Retinal pigment epithelial cell (primary cell): ENCODE results near the gene ISCU.
"Not testable (repeated sequence)": the region's sequence is repeated elsewhere in the genome, so short reads cannot be mapped to it uniquely, and the experiment has no call there.

Source experiments
- DNase-seq: peaks from one replicate; pipeline ENCODE4 v3.0.0-alpha.2; 2010; ENCODE audit warnings: low read depth
- H3K4me3 ChIP-seq: 2 replicates; pipeline ENCODE4 v1.5.1; 2011; ENCODE audit warnings: mild to moderate bottlenecking, low read length, control low read depth, moderate library complexity
- CTCF ChIP-seq: conservative IDR thresholded peaks from 2 replicates; pipeline ENCODE4 v1.5.1; 2011; ENCODE audit warnings: low read depth, low read length, control low read depth, inconsistent platforms

The ISCU gene

GRCh38 chr12:108547686-108548085, 14.7 kb upstream of the ISCU start:
- TF ChIP-seq CTCF, result no peak

GRCh38 chr12:108548954-108549521, 13.4 kb upstream of the ISCU start:
- no peak for DNase-seq
- no peak overlapping the region for H3K4me3 ChIP-seq
- TF ChIP-seq CTCF, result no peak

More at GRCh38 chr12:108547686-108548085, 14.7 kb upstream of the ISCU start:
- no peak for DNase-seq
- H3K4me3 ChIP-seq, result no peak overlapping the region

GRCh38 chr12:108551535-108551934, 10.9 kb upstream of the ISCU start:
- H3K4me3 ChIP-seq, result no peak overlapping the region
- DNase-seq, result no peak
- TF ChIP-seq CTCF, result no peak

GRCh38 chr12:108553799-108554198, 8.6 kb upstream of the ISCU start:
- no peak overlapping the region for H3K4me3 ChIP-seq
- TF ChIP-seq CTCF, result no peak

GRCh38 chr12:108555383-108555782, 7.0 kb upstream of the ISCU start:
- not testable (repeated sequence) for DNase-seq, H3K4me3 ChIP-seq

More at GRCh38 chr12:108553799-108554198, 8.6 kb upstream of the ISCU start:
- DNase-seq, result no peak

- no peak overlapping the region for H3K4me3 ChIP-seq
- DNase-seq, result no peak
These were observed 3.3 kb upstream of the ISCU start for GRCh38 chr12:108559007-108559655.

GRCh38 chr12:108559748-108560147, 2.6 kb upstream of the ISCU start:
- H3K4me3 ChIP-seq, result peak overlapping the region; percentile 99
- TF ChIP-seq CTCF, result peak; percentile 12
- DNase-seq, result no peak

More at GRCh38 chr12:108559007-108559655, 3.3 kb upstream of the ISCU start:
- no peak for TF ChIP-seq CTCF
